SK-N-SH (cell line): ENCODE data around the gene HSD17B11. TPM values are rescaled to one million over a fixed set of nuclear protein-coding genes. Genes with fewer than 3 reads are reported as not detected.
"Not testable (repeated sequence)": the region's sequence is repeated elsewhere in the genome, so short reads cannot be mapped to it uniquely, and the experiment has no call there.

ENCODE experiments used
- CTCF ChIA-PET: fragments of 300-600, 350-600 bp; formaldehyde crosslinking; extraction: SDS; loops from one replicate; lab custom pipeline; 2021; lab: Yijun Ruan, JAX
- POLR2A ChIA-PET: fragments of 350-600 bp; sonication (Branson Sonifier 250); formaldehyde crosslinking; extraction: SDS; loops from one replicate; lab custom pipeline; 2020; ENCODE audit warnings: antibody characterized with exemption, inconsistent platforms; lab: Yijun Ruan, JAX
- DNase-seq: peaks from one replicate; pipeline ENCODE4 v3.0.0; 2012
- H2AFZ ChIP-seq: fragments of 200-600 bp; sonication (generic); 2 replicates; pipeline ENCODE4 v1.8.1; 2016; ENCODE audit warnings: antibody characterized with exemption, mild to moderate bottlenecking, low read depth
- H3F3A ChIP-seq: fragments of 200-600 bp; sonication (generic); replicated peaks from 2 replicates; pipeline ENCODE3; 2016; ENCODE audit warnings: antibody characterized with exemption, mild to moderate bottlenecking; ENCODE audit not compliant: insufficient read depth
- H3K27ac ChIP-seq, 2 experiments: fragments of 200-500 bp in 1 of 2; fragments of 200-600 bp in 1 of 2; sonication (Bioruptor generic) in 1 of 2; sonication (generic), shearing (Covaris generic) in 1 of 2; 2 replicates each; pipeline versions ENCODE4 v1.5.1 to v1.6.1; 2014 to 2016; ENCODE audit warnings: low read depth in 2 of 2, inconsistent platforms in 1 of 2, low read length in 1 of 2, mild to moderate bottlenecking in 1 of 2, mixed read lengths in 1 of 2
- H3K27me3 ChIP-seq: fragments of 200-600 bp; sonication (generic), shearing (Covaris generic); 2 replicates; pipeline ENCODE4 v1.6.1; 2016; ENCODE audit warnings: mixed run types; ENCODE audit not compliant: insufficient read depth
- H3K36me3 ChIP-seq, 2 experiments: fragments of 200-500 bp in 1 of 2; fragments of 200-600 bp in 1 of 2; sonication (Bioruptor generic) in 1 of 2; sonication (generic) in 1 of 2; replicated peaks in 1 of 2; 2 replicates each; pipeline versions ENCODE3 to v1.5.1; 2014 to 2016; ENCODE audit warnings: low read length in 1 of 2, mild to moderate bottlenecking in 1 of 2; ENCODE audit not compliant: insufficient read depth in 2 of 2, control insufficient read depth in 1 of 2
- H3K4me1 ChIP-seq, 2 experiments: fragments of 200-500 bp in 1 of 2; fragments of 200-600 bp in 1 of 2; sonication (Bioruptor generic) in 1 of 2; sonication (generic), shearing (Covaris generic) in 1 of 2; 2 replicates each; pipeline versions ENCODE4 v1.5.1 to v1.6.1; 2014 to 2016; ENCODE audit warnings: low read depth in 1 of 2, low read length in 1 of 2, mixed run types in 1 of 2; ENCODE audit not compliant: insufficient read depth in 2 of 2, control insufficient read depth in 1 of 2
- H3K4me2 ChIP-seq: fragments of 200-600 bp; sonication (generic), shearing (Covaris generic); 2 replicates; pipeline ENCODE4 v1.6.1; 2017; ENCODE audit warnings: mixed run types
- H3K4me3 ChIP-seq, 2 experiments: fragments of 200-500 bp in 1 of 2; fragments of 200-600 bp in 1 of 2; sonication (Bioruptor generic) in 1 of 2; sonication (generic), shearing (Covaris generic) in 1 of 2; 2 replicates each; pipeline versions ENCODE4 v1.5.1 to v1.8.1; 2014 to 2016; ENCODE audit warnings: low read depth in 2 of 2, inconsistent platforms in 1 of 2, low read length in 1 of 2, mild to moderate bottlenecking in 1 of 2, mixed read lengths in 1 of 2, moderate library complexity in 1 of 2
- H3K79me2 ChIP-seq: fragments of 200-600 bp; sonication (generic); 2 replicates; pipeline ENCODE4 v1.8.1; 2017; ENCODE audit warnings: mild to moderate bottlenecking; ENCODE audit not compliant: insufficient read depth
- H3K9ac ChIP-seq: fragments of 200-600 bp; sonication (generic); 2 replicates; pipeline ENCODE4 v1.6.1; 2017; ENCODE audit warnings: mixed run types
- H3K9me2 ChIP-seq: fragments of 200-600 bp; sonication (generic); 2 replicates; pipeline ENCODE4 v1.6.1; 2017; ENCODE audit warnings: mixed run types
- H3K9me3 ChIP-seq: fragments of 200-600 bp; sonication (generic); 2 replicates; pipeline ENCODE4 v1.6.1; 2017; ENCODE audit warnings: mixed run types, mild to moderate bottlenecking, moderate library complexity
- H4K20me1 ChIP-seq: fragments of 200-600 bp; sonication (generic); 2 replicates; pipeline ENCODE4 v1.6.1; 2017; ENCODE audit warnings: mild to moderate bottlenecking, mixed run types; ENCODE audit not compliant: insufficient read depth
- EP300 ChIP-seq, 2 experiments: IDR thresholded peaks; 2 replicates each; pipeline versions ENCODE4 v1.4.0 to v1.6.1; 2012; ENCODE audit warnings: borderline replicate concordance in 1 of 2, low read depth in 1 of 2, low read length in 1 of 2
- EZH2phosphoT487 ChIP-seq: fragments of 200-600 bp; sonication (generic); IDR thresholded peaks from 2 replicates; pipeline ENCODE4 v1.6.1; 2017; ENCODE audit warnings: low read depth, mixed run types, mild to moderate bottlenecking, antibody characterized with exemption, moderate library complexity, borderline replicate concordance
- FOSL2 ChIP-seq: IDR thresholded peaks from 2 replicates; pipeline ENCODE4 v1.4.0; 2012; ENCODE audit warnings: low read depth, mild to moderate bottlenecking, moderate library complexity, borderline replicate concordance
- FOXJ3 ChIP-seq: sonication (generic); formaldehyde crosslinking; IDR thresholded peaks from 2 replicates; pipeline ENCODE4 v1.5.1; 2020; ENCODE audit warnings: mild to moderate bottlenecking, missing genetic modification reagents
- JUND ChIP-seq: IDR thresholded peaks from 2 replicates; pipeline ENCODE4 v1.4.0; 2012
- MEF2A ChIP-seq: IDR thresholded peaks from 2 replicates; pipeline ENCODE4 v1.4.0; 2012; ENCODE audit warnings: low read depth, borderline replicate concordance
- NFIC ChIP-seq: IDR thresholded peaks from 2 replicates; pipeline ENCODE4 v1.4.0; 2012; ENCODE audit warnings: borderline replicate concordance
- POLR2AphosphoS5 ChIP-seq: IDR thresholded peaks from 2 replicates; pipeline ENCODE4 v1.6.1; 2012; ENCODE audit warnings: low read depth, low read length
- RFX5 ChIP-seq: IDR thresholded peaks from 2 replicates; pipeline ENCODE4 v1.6.1; 2012; ENCODE audit warnings: mild to moderate bottlenecking, improper control_type of control experiment, low read length
- RXRA ChIP-seq: IDR thresholded peaks from 2 replicates; pipeline ENCODE4 v1.4.0; 2012; ENCODE audit warnings: low read depth, mild to moderate bottlenecking, borderline replicate concordance
- TAF1 ChIP-seq: IDR thresholded peaks from 2 replicates; pipeline ENCODE4 v1.6.1; 2012; ENCODE audit warnings: low read depth, mild to moderate bottlenecking, low read length, moderate library complexity, borderline replicate concordance
- WGBS: methylation state at CpG from one replicate; pipeline ENCODE4 v1.1.6; 2017; ENCODE audit warnings: low lambda C conversion rate; 5-methylcytosine and 5-hydroxymethylcytosine counted together
- polyA plus RNA-seq, 3 experiments: library from polyadenylated mRNA; depleted of rRNA; stranded (reverse); fragments of >200 nt; gene quantifications; 2 replicates each; pipeline ENCODE4 v1.2.3, GENCODE V29; 2012
- TF ChIP-seq, protein P1 (sequence below): IDR thresholded peaks from 2 replicates; pipeline ENCODE4 v1.4.0; 2012; ENCODE audit warnings: low read depth
- TF ChIP-seq, protein P2 (sequence below): fragments of 150-350 bp; IDR thresholded peaks from 2 replicates; pipeline ENCODE4 v1.6.1; 2016; ENCODE audit warnings: mild to moderate bottlenecking, low read depth, low read length

HSD17B11 gene
- polyA plus RNA-seq, 1 of the 3 experiments (the other 2 are of a cell fraction), result 13.2 TPM

DNA sequence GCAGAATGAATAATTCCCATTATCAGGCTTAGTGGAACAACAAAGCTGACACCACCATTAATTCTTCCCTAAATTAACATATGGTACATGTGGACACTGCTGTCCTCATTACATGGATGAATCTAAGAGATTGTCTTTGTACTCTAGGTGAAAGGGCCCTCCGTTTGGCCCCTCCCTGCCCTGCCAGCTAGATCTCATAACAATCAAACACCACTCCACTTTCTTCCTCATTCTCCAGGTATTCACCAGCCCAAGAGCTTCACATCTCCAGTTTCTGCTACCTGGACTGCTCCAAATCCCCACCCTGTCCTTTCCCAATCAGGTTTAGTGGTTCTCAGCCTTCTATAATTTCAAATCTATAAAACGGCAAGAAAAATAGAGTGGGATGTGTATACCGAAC is 3.8 kb downstream of the HSD17B11 start:
- Histone ChIP-seq H3K9me2 (no peaks in the 10 kb centered on the region), H3K4me2 (no peak overlapping the region), H3K79me2 (peaks cover 82% of the 10 kb centered on the region), H3K27me3 (no peaks in the 10 kb centered on the region), H3K9ac (no peak overlapping the region), H3K4me1 (peaks cover 0 to 4% of the 10 kb centered on the region in 2 experiments; a peak in 1 of 4 replicates), H2AFZ (no peak overlapping the region), H3K4me3 (no peak overlapping the region), H3K27ac (no peak overlapping the region), H3F3A (peaks cover 24% of the 10 kb centered on the region), H3K9me3 (no peaks in the 10 kb centered on the region), H3K36me3 (peaks cover under 1 to 23% of the 10 kb centered on the region in 2 experiments), H4K20me1 (no peaks in the 10 kb centered on the region)
- CTCF ChIA-PET, result interaction anchor here (7.0 kb wide), 1 partner anchor 10 kb away, joined by 53 read pairs; no protein-coding TSS in a partner anchor
- no peak for TF ChIP-seq TAF1
- TF ChIP-seq NFIC, result no peak
- TF ChIP-seq, protein P1, sequence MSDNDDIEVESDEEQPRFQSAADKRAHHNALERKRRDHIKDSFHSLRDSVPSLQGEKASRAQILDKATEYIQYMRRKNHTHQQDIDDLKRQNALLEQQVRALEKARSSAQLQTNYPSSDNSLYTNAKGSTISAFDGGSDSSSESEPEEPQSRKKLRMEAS, result no peak
- no peak for TF ChIP-seq RXRA
- no peak for TF ChIP-seq JUND
- no peak for TF ChIP-seq RFX5
- TF ChIP-seq MEF2A, result no peak
- no peak for TF ChIP-seq POLR2AphosphoS5
- TF ChIP-seq EZH2phosphoT487, result no peak
- POLR2A ChIA-PET, result no interaction called here
- no peak for DNase-seq
- WGBS, result 97% methylated on average over 3 of the region's 3 CpGs

DNA sequence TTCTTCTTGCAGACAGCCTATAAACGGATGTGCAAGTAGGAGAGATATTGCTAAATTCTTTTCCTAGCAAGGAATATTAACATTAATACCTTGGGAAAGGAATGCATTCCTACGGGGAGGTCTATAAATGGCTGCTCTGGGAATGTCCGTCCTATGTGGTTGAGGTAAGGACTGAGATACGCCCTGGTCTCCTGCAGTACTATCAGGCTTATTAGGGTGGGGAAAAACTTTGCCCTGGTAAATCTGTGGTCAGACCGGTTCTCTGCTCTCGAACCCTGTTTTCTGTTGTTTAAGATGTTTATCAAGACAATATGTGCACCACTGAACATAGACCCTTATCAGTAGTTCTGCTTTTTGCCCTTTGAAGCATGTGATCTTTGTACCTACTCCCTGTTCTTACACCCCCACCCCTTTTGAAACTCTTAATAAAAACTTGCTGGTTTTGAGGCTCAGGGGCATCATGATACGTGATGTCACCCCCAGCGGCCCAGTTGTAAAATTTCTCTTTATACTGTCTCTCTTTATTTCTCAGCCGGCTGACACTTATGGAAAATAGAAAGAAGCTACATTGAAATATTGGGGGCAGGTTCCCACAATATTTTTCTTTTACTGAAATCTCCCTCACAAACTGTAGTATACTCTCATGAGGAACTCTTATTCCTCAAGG is 6.4 kb downstream of the HSD17B11 start:
- CTCF ChIA-PET, result interaction anchor here (0.8 kb wide), 1 partner anchor 9 kb away, joined by 3 read pairs; no protein-coding TSS in a partner anchor
- Histone ChIP-seq H3K79me2 (peaks cover 90% of the 10 kb centered on the region), H3K36me3 (peaks cover 4 to 25% of the 10 kb centered on the region in 2 experiments)
- 94% methylated on average over 9 of the region's 9 CpGs for WGBS
- H3K27me3 ChIP-seq, POLR2A ChIA-PET, DNase-seq, H3K9ac ChIP-seq, H3K4me1 ChIP-seq, H4K20me1 ChIP-seq, H3K27ac ChIP-seq, H3K9me3 ChIP-seq, H2AFZ ChIP-seq, H3K9me2 ChIP-seq, H3F3A ChIP-seq, H3K4me3 ChIP-seq, H3K4me2 ChIP-seq: not testable (repeated sequence)

DNA sequence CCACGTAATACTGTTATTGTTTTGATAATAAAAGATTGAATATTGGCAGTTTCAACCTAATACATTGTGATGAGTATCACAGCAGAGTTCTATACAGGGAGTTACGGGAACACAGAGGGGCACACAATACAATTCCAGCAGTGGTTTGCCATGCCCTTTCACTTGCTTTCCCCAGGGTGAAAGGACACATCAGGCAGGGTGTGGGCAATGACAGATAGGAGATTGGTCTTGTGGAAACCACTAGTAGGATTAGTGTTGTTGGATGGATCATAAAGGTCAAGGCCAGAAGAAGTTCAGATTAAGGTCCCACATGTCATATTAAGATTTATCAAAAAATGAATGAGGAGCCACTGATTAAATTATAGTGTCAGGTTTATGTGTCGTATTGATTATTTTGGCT is 8.1 kb downstream of the HSD17B11 start:
- peaks cover 7% of the 10 kb centered on the region for H3F3A ChIP-seq
- 93% methylated on average over 3 of the region's 3 CpGs for WGBS
- ChIA-PET POLR2A (no interaction called here), CTCF (interaction anchor here (1.5 kb wide), 1 partner anchor 82 kb away, joined by 4 read pairs; no protein-coding TSS in a partner anchor)
- H3K79me2 ChIP-seq, result peaks cover 78% of the 10 kb centered on the region
- no peaks in the 10 kb centered on the region for H3K4me1 ChIP-seq
- H3K27ac ChIP-seq, result no peak overlapping the region
- TF ChIP-seq EP300 (IDR thresholded peaks at IDR 0.05; ENCODE audit: borderline replicate concordance in 1 of 2, low read depth in 1 of 2, low read length in 1 of 2) (no peak), TAF1 (no peak), FOXJ3 (CRISPR knock-in tag) (no peak), FOSL2 (no peak)
- TF ChIP-seq, protein P2, sequence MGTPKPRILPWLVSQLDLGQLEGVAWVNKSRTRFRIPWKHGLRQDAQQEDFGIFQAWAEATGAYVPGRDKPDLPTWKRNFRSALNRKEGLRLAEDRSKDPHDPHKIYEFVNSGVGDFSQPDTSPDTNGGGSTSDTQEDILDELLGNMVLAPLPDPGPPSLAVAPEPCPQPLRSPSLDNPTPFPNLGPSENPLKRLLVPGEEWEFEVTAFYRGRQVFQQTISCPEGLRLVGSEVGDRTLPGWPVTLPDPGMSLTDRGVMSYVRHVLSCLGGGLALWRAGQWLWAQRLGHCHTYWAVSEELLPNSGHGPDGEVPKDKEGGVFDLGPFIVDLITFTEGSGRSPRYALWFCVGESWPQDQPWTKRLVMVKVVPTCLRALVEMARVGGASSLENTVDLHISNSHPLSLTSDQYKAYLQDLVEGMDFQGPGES, result no peak
- DNase-seq, result no peak
- H3K9ac ChIP-seq, result no peak overlapping the region
- no peaks in the 10 kb centered on the region for H4K20me1 ChIP-seq
- no peak overlapping the region for H2AFZ ChIP-seq
- no peak overlapping the region for H3K4me2 ChIP-seq
- no peaks in the 10 kb centered on the region for H3K9me3 ChIP-seq
- H3K36me3 ChIP-seq, result peaks cover 4 to 22% of the 10 kb centered on the region in 2 experiments
- H3K4me3 ChIP-seq, result no peak overlapping the region
- no peaks in the 10 kb centered on the region for H3K9me2 ChIP-seq
- H3K27me3 ChIP-seq, result no peaks in the 10 kb centered on the region
